CD4-positive, alpha-beta memory T cell (primary cell): ENCODE results near the gene ZCCHC13. TPM values are rescaled to one million over a fixed set of nuclear protein-coding genes. Genes with fewer than 3 reads are reported as not detected.
"Not testable (repeated sequence)": the region's sequence is repeated elsewhere in the genome, so short reads cannot be mapped to it uniquely, and the experiment has no call there.

Experiments used
- CTCF ChIA-PET: fragments of 350-600 bp; sonication (Branson Sonifier 250); formaldehyde crosslinking; loops from one replicate; lab custom pipeline; 2021; ENCODE audit warnings: inconsistent platforms; ENCODE audit not compliant: partially characterized antibody; lab: Charles Lee
- POLR2A ChIA-PET: fragments of 350-600 bp; sonication (Branson Sonifier 250); formaldehyde crosslinking; loops from one replicate; lab custom pipeline; 2021; ENCODE audit not compliant: partially characterized antibody; lab: Charles Lee
- DNase-seq, 5 donors: peaks; one replicate each; pipeline versions ENCODE4 v3.0.0 to v3.0.0-alpha.2; 2020 to 2022; ENCODE audit warnings: mixed read lengths in 1 of 5
- H3K27ac ChIP-seq: one replicate; pipeline ENCODE4 v1.7.0; 2013; ENCODE audit warnings: low read depth, low read length
- H3K27me3 ChIP-seq: 2 replicates; pipeline ENCODE4 v1.7.0; 2013; ENCODE audit warnings: mild to moderate bottlenecking, low read length, moderate library complexity; ENCODE audit not compliant: insufficient read depth
- H3K36me3 ChIP-seq: 2 replicates; pipeline ENCODE4 v1.7.0; 2013; ENCODE audit warnings: mild to moderate bottlenecking, low read length, moderate library complexity; ENCODE audit not compliant: insufficient read depth
- H3K4me1 ChIP-seq: 2 replicates; pipeline ENCODE4 v1.7.0; 2013; ENCODE audit warnings: mild to moderate bottlenecking, low read length, moderate library complexity; ENCODE audit not compliant: insufficient read depth
- H3K4me3 ChIP-seq, 2 donors: one replicate each; pipeline ENCODE4 v1.7.0; 2013; ENCODE audit warnings: low read length in 2 of 2, mild to moderate bottlenecking in 1 of 2
- H3K9me3 ChIP-seq, 2 donors: one replicate each; pipeline ENCODE4 v1.7.0; 2013; ENCODE audit warnings: low read length in 2 of 2, control low read depth in 1 of 2; ENCODE audit not compliant: control insufficient read depth in 1 of 2
- H3K27ac Mint-ChIP-seq, 7 donors: one replicate each; pipeline ENCODE4 v1.8.0; 2020 to 2021; ENCODE audit warnings: mixed read lengths in 7 of 7, mild to moderate bottlenecking in 6 of 7, inconsistent platforms in 3 of 7, moderate library complexity in 3 of 7
- H3K27me3 Mint-ChIP-seq, 2 donors: one replicate each; pipeline ENCODE4 v1.8.0; 2020 to 2021; ENCODE audit warnings: mixed read lengths in 2 of 2
- H3K36me3 Mint-ChIP-seq, 2 donors: one replicate each; pipeline ENCODE4 v1.8.0; 2020 to 2021; ENCODE audit warnings: mixed read lengths in 2 of 2, inconsistent platforms in 1 of 2, mild to moderate bottlenecking in 1 of 2
- H3K4me1 Mint-ChIP-seq, 4 donors: one replicate each; pipeline ENCODE4 v1.8.0; 2020 to 2021; ENCODE audit warnings: mixed read lengths in 4 of 4, mild to moderate bottlenecking in 1 of 4
- H3K4me3 Mint-ChIP-seq, 8 donors: one replicate each; pipeline ENCODE4 v1.8.0; 2020 to 2021; ENCODE audit warnings: mixed read lengths in 8 of 8, mild to moderate bottlenecking in 7 of 8, moderate library complexity in 6 of 8, inconsistent platforms in 3 of 8
- H3K9me3 Mint-ChIP-seq, 8 donors: one replicate each; pipeline ENCODE4 v1.8.0; 2020 to 2021; ENCODE audit warnings: mixed read lengths in 8 of 8, mild to moderate bottlenecking in 5 of 8, inconsistent platforms in 3 of 8, moderate library complexity in 1 of 8
- intact Hi-C: fragments of 100-400 bp; cut with micrococcal nuclease; formaldehyde crosslinking; loops from one replicate; pipeline ENCODE4 v1.15.1; 2023
- polyA plus RNA-seq, 2 donors: library from polyadenylated mRNA; unstranded; fragments of 300-500 nt; fragmentation: Illumina TruSeq; gene quantifications; one replicate each; pipeline ENCODE4 v1.2.3, GENCODE V29; 2021
- total RNA-seq, 2 experiments: library from RNA; stranded (reverse); gene quantifications; one replicate each; pipeline ENCODE4 v1.2.3, GENCODE V29; 2021

The ZCCHC13 gene
- total and polyA plus RNA-seq, 4 experiments from 2014 or later, result not detected

DNA sequence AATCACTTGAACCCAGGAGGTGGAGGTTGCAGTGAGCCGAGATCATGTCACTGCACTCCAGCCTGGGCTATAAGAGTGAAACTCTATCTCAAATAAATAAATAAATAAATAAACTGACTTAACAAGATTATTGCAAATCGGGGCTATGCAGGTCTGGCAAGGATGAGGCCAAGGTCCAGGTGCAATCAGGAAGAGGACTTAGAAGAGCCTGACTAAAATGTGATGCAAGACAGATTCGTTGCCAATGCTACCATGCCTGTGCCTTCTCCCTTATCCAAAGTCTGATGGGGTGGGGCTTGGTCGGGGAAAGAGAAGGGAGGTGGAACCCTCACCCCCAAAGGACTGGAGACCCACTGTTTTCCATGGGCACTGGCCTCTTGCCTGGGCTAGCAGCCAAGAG is 14.7 kb downstream of the ZCCHC13 start:
- no peak overlapping the region for H3K27ac ChIP-seq
- POLR2A ChIA-PET, result no interaction called here
- Mint-ChIP-seq H3K9me3 (no peaks in the 10 kb centered on the region), H3K4me1 (no peaks in the 10 kb centered on the region), H3K27me3 (no peaks in the 10 kb centered on the region), H3K27ac (no peak overlapping the region), H3K36me3 (no peaks in the 10 kb centered on the region), H3K4me3 (no peak overlapping the region)
- DNase-seq, result no peak
- H3K4me3 ChIP-seq, result no peak overlapping the region
- H3K36me3 ChIP-seq, result no peaks in the 10 kb centered on the region
- CTCF ChIA-PET, result no interaction called here
- no peaks in the 10 kb centered on the region for H3K9me3 ChIP-seq
- no peaks in the 10 kb centered on the region for H3K4me1 ChIP-seq
- intact Hi-C loops, result no loop called here
- no peaks in the 10 kb centered on the region for H3K27me3 ChIP-seq

DNA sequence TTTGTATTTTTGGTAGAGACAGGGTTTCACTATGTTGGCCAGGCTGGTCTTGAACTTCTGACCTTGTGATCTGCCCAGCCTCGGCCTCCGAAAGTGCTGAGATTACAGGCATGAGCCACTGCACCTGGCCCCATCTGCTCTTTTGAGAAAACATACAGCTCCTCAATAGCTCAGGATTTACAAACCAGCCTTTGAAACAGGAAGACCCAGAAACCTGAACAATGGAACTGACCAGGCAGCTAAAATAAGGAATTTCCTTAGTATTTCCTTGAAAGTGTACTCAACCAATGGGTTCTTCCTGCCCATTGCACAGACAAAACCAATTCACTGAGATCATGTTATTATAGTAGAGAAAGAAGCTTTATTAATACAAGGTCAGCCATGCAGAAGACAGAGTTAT is 15.3 kb downstream of the ZCCHC13 start:
- H3K9me3 ChIP-seq, H3K4me1 Mint-ChIP-seq, H3K36me3 Mint-ChIP-seq, H3K9me3 Mint-ChIP-seq, CTCF ChIA-PET, H3K27ac Mint-ChIP-seq, H3K27me3 ChIP-seq, DNase-seq, H3K27ac ChIP-seq, H3K4me1 ChIP-seq, intact Hi-C loops, H3K4me3 Mint-ChIP-seq, H3K36me3 ChIP-seq, H3K4me3 ChIP-seq, H3K27me3 Mint-ChIP-seq, POLR2A ChIA-PET: not testable (repeated sequence)

DNA sequence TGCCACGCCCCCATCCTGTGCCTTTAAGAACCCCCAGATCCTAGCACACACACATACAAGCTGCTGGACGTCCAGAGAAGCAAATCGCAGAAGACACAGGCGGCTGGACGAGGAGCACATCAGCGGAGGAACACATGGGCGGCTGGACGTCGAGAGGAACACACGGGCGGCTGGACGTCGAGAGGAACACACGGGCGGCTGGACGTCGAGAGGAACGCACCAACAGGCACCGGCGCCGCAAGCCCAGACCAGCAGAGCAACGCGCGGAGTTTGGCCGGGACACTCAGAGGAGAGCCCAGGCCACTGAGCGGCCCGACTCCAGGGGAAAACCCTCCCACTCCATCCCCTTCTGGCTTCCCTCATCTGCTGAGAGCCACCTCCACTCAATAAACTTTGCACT is 17.2 kb downstream of the ZCCHC13 start:
- intact Hi-C loops, result no loop called here
- Mint-ChIP-seq H3K27ac (no peak overlapping the region), H3K9me3 (no peaks in the 10 kb centered on the region), H3K4me3 (peak overlapping the region in 1 of 8 donors; percentile 61), H3K36me3 (no peaks in the 10 kb centered on the region), H3K27me3 (no peaks in the 10 kb centered on the region), H3K4me1 (no peaks in the 10 kb centered on the region)
- no peak overlapping the region for H3K27ac ChIP-seq
- H3K27me3 ChIP-seq, result no peaks in the 10 kb centered on the region
- H3K4me3 ChIP-seq, result no peak overlapping the region
- H3K4me1 ChIP-seq, result no peaks in the 10 kb centered on the region
- no peak for DNase-seq
- ChIA-PET CTCF (no interaction called here), POLR2A (no interaction called here)
- H3K9me3 ChIP-seq, result no peaks in the 10 kb centered on the region
- no peaks in the 10 kb centered on the region for H3K36me3 ChIP-seq

DNA sequence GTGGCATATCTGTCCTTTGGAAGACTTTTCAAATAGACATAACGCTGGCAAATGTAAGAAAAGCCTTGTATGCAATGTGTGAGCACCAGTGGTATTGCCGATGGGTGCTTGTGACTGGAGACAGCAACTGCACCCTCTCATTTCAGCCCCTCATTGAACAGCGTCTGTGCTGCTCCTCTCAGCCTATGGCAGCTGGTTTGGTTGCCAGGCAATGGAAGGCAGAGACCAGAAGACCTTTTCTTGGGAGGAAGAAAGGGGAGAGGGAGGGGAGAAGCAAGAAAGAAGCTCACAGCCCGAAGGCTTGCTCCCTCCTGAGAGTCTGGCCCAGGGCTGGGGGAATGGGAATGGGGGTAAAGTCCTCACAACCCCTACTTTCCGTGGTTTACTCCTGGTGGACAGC is 20.2 kb downstream of the ZCCHC13 start:
- H3K36me3 Mint-ChIP-seq, result no peaks in the 10 kb centered on the region
- H3K4me1 ChIP-seq, result no peaks in the 10 kb centered on the region
- no peak overlapping the region for H3K4me3 Mint-ChIP-seq
- no peak overlapping the region for H3K4me3 ChIP-seq
- no peak overlapping the region for H3K27ac Mint-ChIP-seq
- intact Hi-C loops, result no loop called here
- ChIA-PET CTCF (no interaction called here), POLR2A (no interaction called here)
- H3K9me3 ChIP-seq, result no peaks in the 10 kb centered on the region
- no peaks in the 10 kb centered on the region for H3K36me3 ChIP-seq
- H3K4me1 Mint-ChIP-seq, result no peaks in the 10 kb centered on the region
- H3K27me3 Mint-ChIP-seq, result no peaks in the 10 kb centered on the region
- no peak for DNase-seq
- H3K9me3 Mint-ChIP-seq, result no peaks in the 10 kb centered on the region
- H3K27ac ChIP-seq, result no peak overlapping the region
- H3K27me3 ChIP-seq, result no peaks in the 10 kb centered on the region

DNA sequence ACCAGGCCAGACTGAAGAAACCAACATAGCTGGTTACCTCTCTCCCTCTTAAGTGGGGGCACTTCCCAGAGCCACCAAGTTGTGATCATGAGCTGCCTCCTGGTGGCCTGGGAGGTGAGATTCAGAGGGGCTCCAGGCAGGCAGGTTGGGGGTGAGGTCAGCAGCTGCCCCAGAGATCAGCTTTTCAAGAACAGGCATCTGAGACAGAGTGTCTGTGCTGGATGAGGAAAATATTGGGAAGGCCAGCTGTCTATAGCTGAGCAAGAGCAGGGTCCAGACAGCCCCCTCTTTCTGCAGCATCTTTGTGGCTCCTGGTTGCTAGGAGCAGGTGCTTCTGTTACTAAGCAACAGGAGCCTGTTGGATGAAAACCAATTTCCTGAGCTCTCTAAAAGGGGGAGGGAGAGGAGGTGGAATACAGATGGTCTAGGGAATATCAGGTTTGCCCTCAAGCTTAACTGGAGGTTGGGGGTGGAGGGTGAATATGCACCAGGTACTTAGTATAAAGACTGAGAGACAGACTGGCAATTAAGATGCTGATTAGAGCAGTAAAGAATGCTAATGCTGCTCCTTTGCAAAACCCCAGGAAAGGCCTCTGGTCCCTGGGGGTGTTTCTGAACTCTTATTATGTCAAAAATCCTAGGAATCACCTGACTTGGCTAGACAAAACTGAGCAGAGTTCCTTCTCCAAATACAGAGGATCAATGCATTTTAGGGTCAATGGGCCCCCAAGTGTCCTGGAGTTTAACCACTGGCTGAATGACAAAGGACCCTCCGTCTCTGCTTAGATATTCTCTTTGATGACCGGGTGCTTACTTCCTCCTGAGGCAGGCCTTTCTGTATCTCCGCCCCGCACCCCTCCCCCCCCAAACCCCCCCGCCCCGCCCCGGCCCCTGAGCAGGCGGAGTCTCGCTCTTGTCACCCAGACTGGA is 21.4 kb downstream of the ZCCHC13 start:
- DNase-seq, result no peak
- H3K9me3 Mint-ChIP-seq, result no peaks in the 10 kb centered on the region
- H3K9me3 ChIP-seq, result no peaks in the 10 kb centered on the region
- H3K27ac ChIP-seq, result no peak overlapping the region
- H3K4me3 ChIP-seq, result no peak overlapping the region
- H3K4me1 Mint-ChIP-seq, result no peaks in the 10 kb centered on the region
- ChIA-PET POLR2A (no interaction called here), CTCF (interaction anchor here (0.7 to 0.9 kb wide), 2 partner anchors 20 to 33 kb away, joined by 3 read pairs; no protein-coding TSS in a partner anchor)
- no peaks in the 10 kb centered on the region for H3K4me1 ChIP-seq
- no peaks in the 10 kb centered on the region for H3K27me3 Mint-ChIP-seq
- no peaks in the 10 kb centered on the region for H3K36me3 ChIP-seq
- H3K27ac Mint-ChIP-seq, result no peak overlapping the region
- no peaks in the 10 kb centered on the region for H3K36me3 Mint-ChIP-seq
- H3K4me3 Mint-ChIP-seq, result no peak overlapping the region
- intact Hi-C loops, result no loop called here
- no peaks in the 10 kb centered on the region for H3K27me3 ChIP-seq

DNA sequence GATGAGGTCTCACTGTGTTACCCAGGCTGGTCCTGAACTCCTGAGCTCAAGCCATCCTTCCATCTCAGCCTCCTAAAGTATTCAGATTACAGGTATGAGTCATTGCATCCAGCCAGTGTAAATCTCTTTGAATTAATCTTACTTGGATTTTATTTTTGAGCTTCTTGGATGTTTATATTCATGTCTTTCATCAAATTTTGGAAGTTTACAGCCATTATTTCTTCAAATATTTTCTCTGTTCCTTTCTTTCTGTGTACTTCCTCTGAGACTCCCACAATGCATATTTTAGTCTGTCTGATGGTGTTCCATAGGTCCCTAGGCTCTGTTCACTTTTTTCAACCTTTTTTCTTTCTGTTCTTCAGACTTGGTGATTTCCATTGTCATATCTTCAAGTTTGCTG is 34.9 kb downstream of the ZCCHC13 start:
- Histone ChIP-seq H3K27ac (no peak overlapping the region), H3K4me3 (no peak overlapping the region), H3K9me3 (no peaks in the 10 kb centered on the region), H3K36me3 (no peaks in the 10 kb centered on the region), H3K4me1 (no peaks in the 10 kb centered on the region), H3K27me3 (no peaks in the 10 kb centered on the region)
- no peaks in the 10 kb centered on the region for H3K4me1 Mint-ChIP-seq
- H3K36me3 Mint-ChIP-seq, result peaks cover 0 to 4% of the 10 kb centered on the region in 2 donors
- peaks cover 0 to 3% of the 10 kb centered on the region in 2 donors for H3K27me3 Mint-ChIP-seq
- H3K27ac Mint-ChIP-seq, result no peak overlapping the region
- H3K4me3 Mint-ChIP-seq, result no peak overlapping the region
- H3K9me3 Mint-ChIP-seq, result peaks cover 0 to 4% (median 0%) of the 10 kb centered on the region in 8 donors
- ChIA-PET CTCF (no interaction called here), POLR2A (no interaction called here)
- intact Hi-C loops, result no loop called here
- no peak for DNase-seq

DNA sequence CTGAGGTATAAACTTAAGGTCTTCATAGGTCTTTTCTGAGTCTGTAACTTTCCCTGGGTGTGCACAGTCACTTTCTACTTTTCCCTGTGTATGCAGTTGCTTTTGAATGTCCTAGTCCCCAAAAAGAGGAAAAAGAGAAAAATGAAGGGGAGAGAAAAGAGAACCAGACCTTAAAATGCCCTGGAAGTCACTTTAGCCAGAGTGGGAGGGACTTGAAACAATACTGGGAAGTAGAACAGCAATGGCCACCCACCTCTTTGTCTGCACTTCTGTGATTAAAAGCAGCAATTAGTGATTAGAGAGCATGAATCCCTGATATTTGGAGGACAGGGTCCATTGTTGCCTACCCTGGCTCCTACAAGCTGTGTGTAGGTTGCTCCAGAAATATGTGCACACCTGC is 36.1 kb downstream of the ZCCHC13 start:
- Mint-ChIP-seq H3K27ac (no peak overlapping the region), H3K4me1 (no peaks in the 10 kb centered on the region), H3K27me3 (peaks cover 0 to 3% of the 10 kb centered on the region in 2 donors), H3K4me3 (no peak overlapping the region), H3K36me3 (peaks cover 0 to 4% of the 10 kb centered on the region in 2 donors), H3K9me3 (peaks cover 0 to 4% (median 0%) of the 10 kb centered on the region in 8 donors)
- Histone ChIP-seq H3K4me1 (no peaks in the 10 kb centered on the region), H3K27me3 (no peaks in the 10 kb centered on the region), H3K9me3 (no peaks in the 10 kb centered on the region), H3K36me3 (no peaks in the 10 kb centered on the region), H3K4me3 (no peak overlapping the region), H3K27ac (no peak overlapping the region)
- no peak for DNase-seq
- intact Hi-C loops, result loop anchor here (5.0 kb wide), 1 partner anchor 48 kb away; no protein-coding TSS in a partner anchor
- CTCF ChIA-PET, result no interaction called here
- POLR2A ChIA-PET, result no interaction called here
